Renal pelvis (tissue), 3 donors: ENCODE results near the gene BEND6. TPM values are rescaled to one million over a fixed set of nuclear protein-coding genes. Genes with fewer than 3 reads are reported as not detected.

ENCODE experiments used
- polyA plus RNA-seq, 3 donors: library from polyadenylated mRNA; unstranded; fragments of 120-200 nt; gene quantifications; one replicate each; pipeline ENCODE4 v1.2.1, GENCODE V29; 2013; ENCODE audit not compliant: insufficient read length in 3 of 3

The BEND6 gene
- polyA plus RNA-seq, 3 donors = 4.5 to 5.5 (median 4.9) TPM

Other genes with a start within 250 kb of the BEND6 start
- 10 to 100 TPM; 19.5 to 23.1 (median 22.5) TPM for gene KIAA1586, start 91.6 kb downstream of the BEND6 start, polyA plus RNA-seq
- 10 to 100 TPM; 28.8 to 47.3 (median 43.7) TPM for gene ZNF451, start 135.1 kb downstream of the BEND6 start, polyA plus RNA-seq
- 1 to 10 TPM; 4.7 to 5.3 (median 5.1) TPM for gene BAG2, start 217.2 kb downstream of the BEND6 start, polyA plus RNA-seq